DOHH2 (cell line): ENCODE measurements around the gene DCAF11.

Experiments used
- H3F3A ChIP-seq: fragments of 200-600 bp; sonication (generic), shearing (Covaris generic); 2 replicates; pipeline ENCODE4 v1.6.0; 2016; ENCODE audit warnings: antibody characterized with exemption, mild to moderate bottlenecking; ENCODE audit not compliant: control insufficient read depth, insufficient read depth
- H3K27ac ChIP-seq: fragments of 200-600 bp; sonication (generic); 2 replicates; pipeline ENCODE4 v1.5.1; 2014; ENCODE audit warnings: low read depth, mild to moderate bottlenecking, low read length, moderate library complexity
- H3K27me3 ChIP-seq: fragments of 200-600 bp; sonication (generic); 2 replicates; pipeline ENCODE4 v1.6.1; 2014; ENCODE audit warnings: mild to moderate bottlenecking, low read length, mixed read lengths; ENCODE audit not compliant: control insufficient read depth
- H3K36me3 ChIP-seq: fragments of 200-600 bp; sonication (generic); 2 replicates; pipeline ENCODE4 v1.6.1; 2014; ENCODE audit warnings: mild to moderate bottlenecking, low read length, moderate library complexity, mixed read lengths; ENCODE audit not compliant: control insufficient read depth
- H3K4me1 ChIP-seq: fragments of 200-600 bp; sonication (generic); 2 replicates; pipeline ENCODE4 v1.6.1; 2014; ENCODE audit warnings: mild to moderate bottlenecking, low read length, mixed read lengths; ENCODE audit not compliant: control insufficient read depth
- H3K4me2 ChIP-seq: fragments of 200-600 bp; sonication (generic); 2 replicates; pipeline ENCODE4 v1.6.0; 2014; ENCODE audit warnings: mild to moderate bottlenecking, low read length, moderate library complexity
- H3K4me3 ChIP-seq: fragments of 200-600 bp; sonication (generic); 2 replicates; pipeline ENCODE4 v1.5.1; 2014; ENCODE audit warnings: mild to moderate bottlenecking, low read length, mixed read lengths
- H3K79me2 ChIP-seq: fragments of 200-600 bp; sonication (generic); 2 replicates; pipeline ENCODE4 v1.6.1; 2014; ENCODE audit warnings: mild to moderate bottlenecking, low read length, mixed read lengths; ENCODE audit not compliant: control insufficient read depth
- H3K9me2 ChIP-seq: fragments of 200-600 bp; sonication (generic); replicated peaks from 2 replicates; pipeline ENCODE4 v1.6.1; 2014; ENCODE audit warnings: mild to moderate bottlenecking, low read length, mixed read lengths; ENCODE audit not compliant: control insufficient read depth
- H3K9me3 ChIP-seq: fragments of 200-600 bp; sonication (generic); 2 replicates; pipeline ENCODE4 v1.6.1; 2014; ENCODE audit warnings: antibody characterized with exemption, low read length, mixed read lengths; ENCODE audit not compliant: control insufficient read depth, insufficient read depth
- H4K20me1 ChIP-seq: fragments of 200-600 bp; sonication (generic); 2 replicates; pipeline ENCODE4 v1.6.0; 2014; ENCODE audit warnings: low read depth, mild to moderate bottlenecking, antibody characterized with exemption, low read length, moderate library complexity; ENCODE audit not compliant: control insufficient read depth, insufficient read depth
- CTCF ChIP-seq: fragments of 200-600 bp; sonication (generic); IDR thresholded peaks from one replicate; pipeline ENCODE4 v1.5.1; 2014; ENCODE audit warnings: antibody characterized with exemption, mild to moderate bottlenecking, low read depth, low read length; ENCODE audit not compliant: poor library complexity, severe bottlenecking
- EZH2phosphoT487 ChIP-seq: fragments of 200-600 bp; sonication (generic); IDR thresholded peaks from 2 replicates; pipeline ENCODE4 v1.6.1; 2017; ENCODE audit warnings: borderline replicate concordance, mild to moderate bottlenecking, antibody characterized with exemption, low read length, moderate library complexity, mixed read lengths

Gene DCAF11

GRCh38 chr14:24084440-24084839 lies 30.1 kb upstream of the DCAF11 start:
- Histone ChIP-seq H3K79me2 (no peaks in the 10 kb centered on the region), H3K4me3 (no peak overlapping the region), H3K9me2 (no peaks in the 10 kb centered on the region), H3K4me2 (no peak overlapping the region), H3K27ac (no peak overlapping the region), H3F3A (no peaks in the 10 kb centered on the region), H3K36me3 (no peaks in the 10 kb centered on the region), H3K4me1 (peaks cover 21% of the 10 kb centered on the region), H3K9me3 (no peaks in the 10 kb centered on the region), H4K20me1 (no peaks in the 10 kb centered on the region), H3K27me3 (no peaks in the 10 kb centered on the region)
- TF ChIP-seq EZH2phosphoT487 (no peak), CTCF (no peak)

GRCh38 chr14:24085215-24085614 lies 29.4 kb upstream of the DCAF11 start:
- H3K27ac ChIP-seq = no peak overlapping the region
- H3F3A ChIP-seq = no peaks in the 10 kb centered on the region
- no peaks in the 10 kb centered on the region for H3K27me3 ChIP-seq
- H3K36me3 ChIP-seq = no peaks in the 10 kb centered on the region
- no peaks in the 10 kb centered on the region for H3K9me2 ChIP-seq
- peaks cover 15% of the 10 kb centered on the region for H3K4me1 ChIP-seq
- no peak overlapping the region for H3K4me3 ChIP-seq
- H3K4me2 ChIP-seq = no peak overlapping the region
- H4K20me1 ChIP-seq = no peaks in the 10 kb centered on the region
- TF ChIP-seq CTCF (no peak), EZH2phosphoT487 (no peak)
- H3K9me3 ChIP-seq = no peaks in the 10 kb centered on the region
- no peaks in the 10 kb centered on the region for H3K79me2 ChIP-seq

- TF ChIP-seq CTCF = no peak
- Histone ChIP-seq H3F3A (no peaks in the 10 kb centered on the region), H3K4me1 (peaks cover 17% of the 10 kb centered on the region), H3K9me3 (no peaks in the 10 kb centered on the region), H3K9me2 (no peaks in the 10 kb centered on the region), H4K20me1 (no peaks in the 10 kb centered on the region), H3K27ac (no peak overlapping the region), H3K27me3 (no peaks in the 10 kb centered on the region), H3K36me3 (no peaks in the 10 kb centered on the region), H3K79me2 (no peaks in the 10 kb centered on the region), H3K4me2 (no peak overlapping the region), H3K4me3 (no peak overlapping the region)
Observed at GRCh38 chr14:24086193-24086955, 28.2 kb upstream of the DCAF11 start.
